IMR-90 (cell line): ENCODE data around the gene ELOVL5. TPM values are rescaled to one million over a fixed set of nuclear protein-coding genes. Genes with fewer than 3 reads are reported as not detected.

Experiments used
- ATAC-seq: fragments of 200-7000 bp; cut with Tn5 transposase; 2 replicates; pipeline ENCODE4 v1.9.1; 2020; ENCODE audit warnings: low read depth, mild to moderate bottlenecking, moderate library complexity
- BruUV-seq: library from RNA; stranded (reverse); fragments of 400-500 nt; replicated peaks from 2 replicates; lab custom pipeline; 2021; lab: Mats Ljungman, UMichigan
- CTCF ChIA-PET: fragments of 300-600 bp; formaldehyde crosslinking; extraction: SDS; loops from one replicate; lab custom pipeline; 2021; ENCODE audit warnings: antibody characterized with exemption; lab: Yijun Ruan, JAX
- POLR2A ChIA-PET: fragments of 300-600 bp; sonication (Branson Sonifier 250); formaldehyde crosslinking; loops from one replicate; lab custom pipeline; 2022; ENCODE audit warnings: antibody characterized with exemption; ENCODE audit not compliant: unreplicated experiment; lab: Charles Lee
- DNase-seq: peaks from one replicate; pipeline ENCODE4 v3.0.0; 2013
- H2AFZ ChIP-seq: replicated peaks from 2 replicates; pipeline ENCODE3; 2013; ENCODE audit warnings: low read length, mild to moderate bottlenecking; ENCODE audit not compliant: poor library complexity
- H2AK5ac ChIP-seq: 2 replicates; pipeline ENCODE4 v1.6.1; 2013; ENCODE audit warnings: low read depth, low read length, inconsistent platforms
- H2AK9ac ChIP-seq: replicated peaks from 2 replicates; pipeline ENCODE3; 2013; ENCODE audit warnings: mild to moderate bottlenecking, low read depth, low read length, moderate library complexity; ENCODE audit not compliant: poor library complexity
- H2BK120ac ChIP-seq: 2 replicates; pipeline ENCODE4 v1.6.1; 2013; ENCODE audit warnings: low read depth, low read length, inconsistent platforms
- H2BK15ac ChIP-seq: 3 replicates; pipeline ENCODE4 v1.6.1; 2013; ENCODE audit warnings: low read depth, low read length, inconsistent platforms
- H2BK20ac ChIP-seq: 2 replicates; pipeline ENCODE4 v1.6.1; 2013; ENCODE audit warnings: low read depth, mild to moderate bottlenecking, inconsistent platforms, low read length, moderate library complexity
- H2BK5ac ChIP-seq: 2 replicates; pipeline ENCODE4 v1.6.1; 2013; ENCODE audit warnings: mild to moderate bottlenecking, low read depth, low read length, inconsistent platforms; ENCODE audit not compliant: poor library complexity, severe bottlenecking
- H3K14ac ChIP-seq: replicated peaks from 2 replicates; pipeline ENCODE4 v1.6.1; 2013; ENCODE audit warnings: low read depth, low read length, inconsistent platforms
- H3K18ac ChIP-seq: 2 replicates; pipeline ENCODE4 v1.6.1; 2013; ENCODE audit warnings: low read depth, low read length, control low read depth
- H3K23ac ChIP-seq: 2 replicates; pipeline ENCODE4 v1.6.1; 2013; ENCODE audit warnings: low read depth, low read length, inconsistent platforms
- H3K27ac ChIP-seq: 2 replicates; pipeline ENCODE4 v1.5.1; 2013; ENCODE audit warnings: mild to moderate bottlenecking, control low read depth, low read length; ENCODE audit not compliant: insufficient read depth
- H3K27me3 ChIP-seq: 2 replicates; pipeline ENCODE4 v1.6.1; 2013; ENCODE audit warnings: low read length; ENCODE audit not compliant: control insufficient read depth, insufficient read depth
- H3K36me3 ChIP-seq: 2 replicates; pipeline ENCODE4 v1.6.1; 2013; ENCODE audit warnings: low read length, mixed read lengths; ENCODE audit not compliant: control insufficient read depth, insufficient read depth
- H3K4ac ChIP-seq: 2 replicates; pipeline ENCODE4 v1.6.1; 2013; ENCODE audit warnings: low read depth, low read length, inconsistent platforms
- H3K4me1 ChIP-seq: 2 replicates; pipeline ENCODE4 v1.6.1; 2013; ENCODE audit warnings: low read length, mixed read lengths; ENCODE audit not compliant: control insufficient read depth, insufficient read depth
- H3K4me2 ChIP-seq: 2 replicates; pipeline ENCODE4 v1.6.1; 2013; ENCODE audit warnings: low read depth, mild to moderate bottlenecking, control low read depth, low read length, moderate library complexity
- H3K4me3 ChIP-seq: 2 replicates; pipeline ENCODE4 v1.5.1; 2013; ENCODE audit warnings: low read depth, mild to moderate bottlenecking, control low read depth, low read length, moderate library complexity; ENCODE audit not compliant: insufficient read depth
- H3K56ac ChIP-seq: 2 replicates; pipeline ENCODE4 v1.6.1; 2013; ENCODE audit warnings: low read length, inconsistent platforms; ENCODE audit not compliant: insufficient read depth; ENCODE audit errors: extremely low read depth
- H3K79me1 ChIP-seq, 2 experiments: 2 replicates each; pipeline ENCODE4 v1.6.1; 2013; ENCODE audit warnings: low read length in 2 of 2, inconsistent platforms in 1 of 2, low read depth in 1 of 2
- H3K9ac ChIP-seq: 2 replicates; pipeline ENCODE4 v1.6.1; 2013; ENCODE audit warnings: low read depth, low read length, control low read depth
- H3K9me1 ChIP-seq: 2 replicates; pipeline ENCODE4 v1.6.1; 2013; ENCODE audit warnings: low read length, inconsistent platforms; ENCODE audit not compliant: insufficient read depth
- H3K9me3 ChIP-seq: 2 replicates; pipeline ENCODE4 v1.6.1; 2013; ENCODE audit warnings: low read length; ENCODE audit not compliant: control insufficient read depth, insufficient read depth
- H4K20me1 ChIP-seq: 2 replicates; pipeline ENCODE4 v1.6.1; 2013; ENCODE audit warnings: low read length, inconsistent platforms; ENCODE audit not compliant: insufficient read depth
- H4K5ac ChIP-seq: 2 replicates; pipeline ENCODE4 v1.6.1; 2013; ENCODE audit warnings: mild to moderate bottlenecking, low read depth, low read length, control low read depth
- H4K8ac ChIP-seq, 2 experiments: 2 replicates each; pipeline ENCODE4 v1.6.1; 2013; ENCODE audit warnings: low read depth in 2 of 2, low read length in 2 of 2, control low read depth in 1 of 2, inconsistent platforms in 1 of 2
- H4K91ac ChIP-seq: 2 replicates; pipeline ENCODE4 v1.6.1; 2013; ENCODE audit warnings: low read depth, low read length, inconsistent platforms; ENCODE audit not compliant: insufficient read depth
- BHLHE40 ChIP-seq: fragments of 150-350 bp; IDR thresholded peaks from 2 replicates; pipeline ENCODE4 v1.6.1; 2016; ENCODE audit warnings: mild to moderate bottlenecking, low read depth, low read length
- CEBPB ChIP-seq: IDR thresholded peaks from 2 replicates; pipeline ENCODE4 v1.6.1; 2012; ENCODE audit warnings: low read depth, low read length, improper control_type of control experiment
- CHD1 ChIP-seq: IDR thresholded peaks from 2 replicates; pipeline ENCODE4 v1.6.1; 2012; ENCODE audit warnings: low read depth, low read length, improper control_type of control experiment
- FOS ChIP-seq: fragments of 150-350 bp; IDR thresholded peaks from 2 replicates; pipeline ENCODE4 v1.6.1; 2016; ENCODE audit warnings: low read depth, low read length
- NFE2L2 ChIP-seq: fragments of 150-350 bp; IDR thresholded peaks from 2 replicates; pipeline ENCODE4 v1.6.1; 2016; ENCODE audit warnings: low read depth, mild to moderate bottlenecking, low read length
- POLR2A ChIP-seq: IDR thresholded peaks from 2 replicates; pipeline ENCODE4 v1.6.1; 2012; ENCODE audit warnings: mild to moderate bottlenecking, low read depth, low read length
- RAD21 ChIP-seq: IDR thresholded peaks from 2 replicates; pipeline ENCODE4 v1.6.1; 2012; ENCODE audit warnings: low read length, improper control_type of control experiment
- RCOR1 ChIP-seq: IDR thresholded peaks from 2 replicates; pipeline ENCODE4 v1.6.1; 2012; ENCODE audit warnings: mild to moderate bottlenecking, low read length, improper control_type of control experiment; ENCODE audit not compliant: insufficient replicate concordance
- RFX5 ChIP-seq: IDR thresholded peaks from 2 replicates; pipeline ENCODE4 v1.8.0; 2012; ENCODE audit warnings: low read depth, mild to moderate bottlenecking, low read length, moderate library complexity
- SMC3 ChIP-seq: fragments of 150-350 bp; IDR thresholded peaks from 2 replicates; pipeline ENCODE4 v1.6.1; 2016; ENCODE audit warnings: low read depth, mild to moderate bottlenecking, antibody characterized with exemption, low read length, moderate library complexity
- WGBS, 2 experiments: methylation state at CpG; one replicate each; pipeline versions ENCODE4 v1.1.5 to v1.1.7; 2013; ENCODE audit warnings: missing lambda C conversion rate in 2 of 2; ENCODE audit not compliant: insufficient read length in 1 of 2; ENCODE audit errors: extremely low coverage in 2 of 2; 5-methylcytosine and 5-hydroxymethylcytosine counted together
- dilution Hi-C: fragments of 300-500 bp; cut with HindIII; formaldehyde crosslinking; loops from one replicate; pipeline ENCODE4 v1.14.3; 2018; ENCODE audit warnings: low sequenced_read_pairs; ENCODE audit not compliant: unreplicated experiment
- in situ Hi-C: fragments of 300-500 bp; cut with MboI; formaldehyde crosslinking; loops from 3 replicates; pipeline ENCODE4 v1.14.3; 2019; ENCODE audit warnings: low sequenced_read_pairs, inconsistent platforms, mixed read lengths
- intact Hi-C: fragments of 100-400 bp; cut with micrococcal nuclease; formaldehyde crosslinking; loops from 2 replicates; pipeline ENCODE4 v1.10.0; 2022
- polyA plus RNA-seq, 3 experiments: library from polyadenylated mRNA; depleted of rRNA; stranded (reverse); fragments of >200 nt; gene quantifications; 2 replicates each; pipeline ENCODE4 v1.2.3, GENCODE V29; 2012; ENCODE audit warnings: low replicate concordance in 1 of 3
- total RNA-seq: library from RNA; depleted of rRNA; stranded (reverse); fragments of >200 nt; gene quantifications from 2 replicates; pipeline ENCODE4 v1.2.3, GENCODE V29; 2012
- TF ChIP-seq, protein P1 (sequence below): fragments of 150-350 bp; IDR thresholded peaks from 2 replicates; pipeline ENCODE4 v1.6.1; 2016; ENCODE audit warnings: low read depth, mild to moderate bottlenecking, low read length, moderate library complexity, borderline replicate concordance

The ELOVL5 gene
- total and polyA plus RNA-seq, 2 of the 4 experiments (the other 2 are of a cell fraction), result 32.1 to 42.3 TPM

DNA sequence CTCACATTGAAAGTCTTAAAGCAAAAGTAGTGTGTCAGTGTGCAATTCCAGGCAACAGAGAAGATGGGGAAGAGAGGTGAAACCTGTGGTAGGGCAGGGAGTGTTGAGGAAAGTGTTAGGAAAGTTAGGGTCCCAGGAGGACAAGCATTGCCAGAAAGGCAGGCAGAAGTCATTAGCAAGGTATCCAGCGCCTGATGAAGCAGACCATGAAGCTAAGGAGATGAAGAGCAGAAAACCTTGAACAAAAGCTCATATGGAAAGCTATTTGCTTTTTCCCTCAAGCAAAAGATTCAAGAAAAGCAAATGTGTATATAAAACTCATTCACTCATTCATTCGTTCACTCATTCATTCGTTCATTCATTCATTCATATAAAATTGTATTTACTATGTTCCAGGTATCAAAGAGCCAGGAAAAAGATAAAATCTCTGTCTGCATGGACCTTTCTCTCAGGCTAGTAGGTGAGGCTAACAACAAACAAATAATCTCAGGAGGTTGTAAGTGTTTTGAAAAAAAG, 96.5 kb downstream of the ELOVL5 start:
- H4K20me1 ChIP-seq, result no peaks in the 10 kb centered on the region
- dilution Hi-C loops, result no loop called here
- H3K14ac ChIP-seq, result no peak overlapping the region
- H4K5ac ChIP-seq, result no peak overlapping the region
- TF ChIP-seq POLR2A (no peak), FOS (no peak), RFX5 (no peak), CHD1 (no peak), NFE2L2 (no peak), RAD21 (no peak), CEBPB (no peak), RCOR1 (no peak), SMC3 (no peak), BHLHE40 (no peak)
- TF ChIP-seq, protein P1, sequence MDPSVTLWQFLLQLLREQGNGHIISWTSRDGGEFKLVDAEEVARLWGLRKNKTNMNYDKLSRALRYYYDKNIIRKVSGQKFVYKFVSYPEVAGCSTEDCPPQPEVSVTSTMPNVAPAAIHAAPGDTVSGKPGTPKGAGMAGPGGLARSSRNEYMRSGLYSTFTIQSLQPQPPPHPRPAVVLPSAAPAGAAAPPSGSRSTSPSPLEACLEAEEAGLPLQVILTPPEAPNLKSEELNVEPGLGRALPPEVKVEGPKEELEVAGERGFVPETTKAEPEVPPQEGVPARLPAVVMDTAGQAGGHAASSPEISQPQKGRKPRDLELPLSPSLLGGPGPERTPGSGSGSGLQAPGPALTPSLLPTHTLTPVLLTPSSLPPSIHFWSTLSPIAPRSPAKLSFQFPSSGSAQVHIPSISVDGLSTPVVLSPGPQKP, result no peak
- no peak overlapping the region for H3K18ac ChIP-seq
- CTCF ChIA-PET, result no interaction called here
- H2BK15ac ChIP-seq, result no peak overlapping the region
- 100% methylated on average over 1 of the region's 3 CpGs; no CpG with 5 or more reads in 1 of the 2 experiments for WGBS, 2 experiments
- no peak overlapping the region for H3K4me3 ChIP-seq
- intact Hi-C loops, result no loop called here
- H3K27me3 ChIP-seq, result peaks cover 7% of the 10 kb centered on the region
- H3K56ac ChIP-seq, result no peak overlapping the region
- no peak overlapping the region for H2AFZ ChIP-seq
- in situ Hi-C loops, result no loop called here
- no TSS peak for BruUV-seq
- no peaks in the 10 kb centered on the region for H3K79me1 ChIP-seq
- ATAC-seq (no peak), DNase-seq (no peak)
- no peak overlapping the region for H4K8ac ChIP-seq
- H4K91ac ChIP-seq, result no peak overlapping the region
- no peak overlapping the region for H2BK20ac ChIP-seq
- no peaks in the 10 kb centered on the region for H3K9me3 ChIP-seq
- no peak overlapping the region for H3K4ac ChIP-seq
- no peak overlapping the region for H2BK120ac ChIP-seq
- H2BK5ac ChIP-seq, result no peak overlapping the region
- H3K9ac ChIP-seq, result no peak overlapping the region
- peaks cover 2% of the 10 kb centered on the region for H3K4me1 ChIP-seq
- H3K36me3 ChIP-seq, result no peaks in the 10 kb centered on the region
- no peak overlapping the region for H2AK9ac ChIP-seq
- peaks cover 3% of the 10 kb centered on the region; the same call in 1 of the 2 replicates for H3K9me1 ChIP-seq
- no peak overlapping the region for H3K27ac ChIP-seq
- no peak overlapping the region for H3K23ac ChIP-seq
- no peak overlapping the region for H3K4me2 ChIP-seq
- no peak overlapping the region for H2AK5ac ChIP-seq
- POLR2A ChIA-PET, result no interaction called here
